CD4-positive, CD25-positive, alpha-beta regulatory T cell (primary cell): ENCODE data around the gene EXOC4. TPM values are rescaled to one million over a fixed set of nuclear protein-coding genes. Genes with fewer than 3 reads are reported as not detected.

Experiments used
- ATAC-seq, 2 donors: fragments of 150-1000 bp; cut with Tn5 transposase; one replicate each; pipeline ENCODE4 v1.10.0; 2021; ENCODE audit warnings: low read depth in 2 of 2, moderate number of reproducible peaks in 2 of 2, moderate library complexity in 1 of 2
- DNase-seq, 3 donors: peaks; one replicate each; pipeline versions ENCODE4 v3.0.0 to v3.0.0-alpha.2; 2012 to 2022; ENCODE audit warnings: mixed read lengths in 1 of 3
- H3K27ac ChIP-seq: one replicate; pipeline ENCODE4 v1.7.0; 2013; ENCODE audit warnings: mild to moderate bottlenecking, low read length; ENCODE audit not compliant: insufficient read depth, poor library complexity, severe bottlenecking
- H3K27me3 ChIP-seq: one replicate; pipeline ENCODE4 v1.7.0; 2013; ENCODE audit warnings: low read length; ENCODE audit not compliant: control insufficient read depth, insufficient read depth
- H3K36me3 ChIP-seq: one replicate; pipeline ENCODE4 v1.7.0; 2013; ENCODE audit warnings: mild to moderate bottlenecking, low read length, moderate library complexity; ENCODE audit not compliant: control insufficient read depth, insufficient read depth
- H3K4me1 ChIP-seq: 2 replicates; pipeline ENCODE4 v1.7.0; 2013; ENCODE audit warnings: mild to moderate bottlenecking, low read length; ENCODE audit not compliant: insufficient read depth, control insufficient read depth, poor library complexity, severe bottlenecking
- H3K4me3 ChIP-seq: one replicate; pipeline ENCODE4 v1.7.0; 2013; ENCODE audit warnings: low read depth, mild to moderate bottlenecking, low read length, moderate library complexity
- H3K9me3 ChIP-seq, 2 experiments: 1 replicate in 1 of 2; 2 replicates in 1 of 2; pipeline ENCODE4 v1.7.0; 2013; ENCODE audit warnings: low read length in 2 of 2, mild to moderate bottlenecking in 1 of 2, moderate library complexity in 1 of 2; ENCODE audit not compliant: control insufficient read depth in 2 of 2
- H3K27ac Mint-ChIP-seq, 3 donors: one replicate each; pipeline ENCODE4 v1.8.0; 2020 to 2022; ENCODE audit warnings: mild to moderate bottlenecking in 3 of 3, mixed read lengths in 3 of 3, moderate library complexity in 2 of 3
- H3K27me3 Mint-ChIP-seq: one replicate; pipeline ENCODE4 v1.8.0; 2022; ENCODE audit warnings: mild to moderate bottlenecking, mixed read lengths
- H3K36me3 Mint-ChIP-seq: one replicate; pipeline ENCODE4 v1.8.0; 2020; ENCODE audit warnings: mixed read lengths
- H3K4me1 Mint-ChIP-seq, 4 donors: one replicate each; pipeline ENCODE4 v1.8.0; 2020 to 2022; ENCODE audit warnings: mixed read lengths in 4 of 4, mild to moderate bottlenecking in 1 of 4
- H3K4me3 Mint-ChIP-seq, 4 donors: one replicate each; pipeline ENCODE4 v1.8.0; 2020 to 2022; ENCODE audit warnings: mild to moderate bottlenecking in 4 of 4, mixed read lengths in 4 of 4, moderate library complexity in 3 of 4
- H3K9me3 Mint-ChIP-seq, 7 donors: one replicate each; pipeline ENCODE4 v1.8.0; 2020 to 2022; ENCODE audit warnings: mixed read lengths in 7 of 7, mild to moderate bottlenecking in 3 of 7, moderate library complexity in 2 of 7
- polyA plus RNA-seq, 4 donors: library from polyadenylated mRNA; unstranded; fragments of 300-500 nt; fragmentation: Illumina TruSeq; gene quantifications; one replicate each; pipeline ENCODE4 v1.2.3, GENCODE V29; 2021
- total RNA-seq: library from RNA; stranded (reverse); gene quantifications from one replicate; pipeline ENCODE4 v1.2.3, GENCODE V29; 2022

Gene EXOC4
- total and polyA plus RNA-seq, 5 donors from 2014 or later = 39.1 to 118 (median 52.2) TPM

- ATAC-seq = no peak
These were observed 176.0 kb downstream of the EXOC4 start for GRCh38 chr7:133428876-133429275.

GRCh38 chr7:133429371-133429770 is 176.5 kb downstream of the EXOC4 start:
- H3K27ac Mint-ChIP-seq = peak overlapping the region in 1 of 3 donors; percentile 62
- Histone ChIP-seq H3K27ac (no peak overlapping the region), H3K9me3 (no peaks in the 10 kb centered on the region), H3K4me1 (peaks cover 16% of the 10 kb centered on the region), H3K27me3 (no peaks in the 10 kb centered on the region), H3K4me3 (no peak overlapping the region), H3K36me3 (peaks cover 3% of the 10 kb centered on the region)
- no peaks in the 10 kb centered on the region for H3K27me3 Mint-ChIP-seq
- DNase-seq (no peak), ATAC-seq (no peak)
- no peak overlapping the region for H3K4me3 Mint-ChIP-seq
- peaks cover 31 to 53% (median 36%) of the 10 kb centered on the region in 4 donors for H3K4me1 Mint-ChIP-seq
- peaks cover 13% of the 10 kb centered on the region for H3K36me3 Mint-ChIP-seq
- peaks cover 0 to 4% (median 0%) of the 10 kb centered on the region in 7 donors for H3K9me3 Mint-ChIP-seq

More at GRCh38 chr7:133428876-133429275, 176.0 kb downstream of the EXOC4 start:
- no peaks in the 10 kb centered on the region for H3K27me3 Mint-ChIP-seq
- H3K27ac ChIP-seq = no peak overlapping the region
- peak overlapping the region in 1 of 3 donors; percentile 90 for H3K27ac Mint-ChIP-seq
- H3K4me3 ChIP-seq = no peak overlapping the region
- no peaks in the 10 kb centered on the region for H3K9me3 ChIP-seq
- H3K4me3 Mint-ChIP-seq = no peak overlapping the region
- H3K9me3 Mint-ChIP-seq = peaks cover 0 to 4% (median 0%) of the 10 kb centered on the region in 7 donors
- H3K36me3 Mint-ChIP-seq = peaks cover 17% of the 10 kb centered on the region
- H3K4me1 Mint-ChIP-seq = peaks cover 26 to 51% (median 34%) of the 10 kb centered on the region in 4 donors
- H3K36me3 ChIP-seq = peaks cover 3% of the 10 kb centered on the region
- H3K27me3 ChIP-seq = no peaks in the 10 kb centered on the region
- DNase-seq = no peak
- H3K4me1 ChIP-seq = peaks cover 13% of the 10 kb centered on the region

- H3K4me1 Mint-ChIP-seq = peaks cover 22 to 39% (median 29%) of the 10 kb centered on the region in 4 donors
- H3K9me3 Mint-ChIP-seq = no peaks in the 10 kb centered on the region
- no peak overlapping the region for H3K4me3 ChIP-seq
- H3K4me3 Mint-ChIP-seq = no peak overlapping the region
- no peaks in the 10 kb centered on the region for H3K9me3 ChIP-seq
- H3K27me3 ChIP-seq = no peaks in the 10 kb centered on the region
- H3K4me1 ChIP-seq = peaks cover 12% of the 10 kb centered on the region
- no peaks in the 10 kb centered on the region for H3K36me3 Mint-ChIP-seq
- H3K27ac Mint-ChIP-seq = no peak overlapping the region
- no peak overlapping the region for H3K27ac ChIP-seq
- ATAC-seq (no peak), DNase-seq (no peak)
- H3K36me3 ChIP-seq = no peaks in the 10 kb centered on the region
- H3K27me3 Mint-ChIP-seq = no peaks in the 10 kb centered on the region
These were observed 178.4 kb downstream of the EXOC4 start for GRCh38 chr7:133431134-133431724.

GRCh38 chr7:133433165-133433812 is 180.4 kb downstream of the EXOC4 start:
- Histone ChIP-seq H3K4me1 (peaks cover 3% of the 10 kb centered on the region), H3K27ac (no peak overlapping the region), H3K9me3 (no peaks in the 10 kb centered on the region), H3K36me3 (no peaks in the 10 kb centered on the region), H3K27me3 (no peaks in the 10 kb centered on the region), H3K4me3 (no peak overlapping the region)
- Mint-ChIP-seq H3K9me3 (no peaks in the 10 kb centered on the region), H3K4me3 (no peak overlapping the region), H3K36me3 (peaks cover 3% of the 10 kb centered on the region), H3K27ac (no peak overlapping the region), H3K4me1 (peaks cover 14 to 22% (median 16%) of the 10 kb centered on the region in 4 donors), H3K27me3 (no peaks in the 10 kb centered on the region)
- no peak for ATAC-seq
- DNase-seq = no peak

- Histone ChIP-seq H3K9me3 (no peaks in the 10 kb centered on the region), H3K27ac (no peak overlapping the region), H3K4me3 (no peak overlapping the region), H3K27me3 (no peaks in the 10 kb centered on the region), H3K36me3 (no peaks in the 10 kb centered on the region), H3K4me1 (peaks cover 3% of the 10 kb centered on the region)
- H3K27ac Mint-ChIP-seq = no peak overlapping the region
- DNase-seq (peak in 2 of 3 donors; percentile 38 to 47), ATAC-seq (no peak)
- no peaks in the 10 kb centered on the region for H3K27me3 Mint-ChIP-seq
- H3K9me3 Mint-ChIP-seq = no peaks in the 10 kb centered on the region
- no peak overlapping the region for H3K4me3 Mint-ChIP-seq
- H3K4me1 Mint-ChIP-seq = peaks cover 14 to 22% (median 17%) of the 10 kb centered on the region in 4 donors
- H3K36me3 Mint-ChIP-seq = peaks cover 3% of the 10 kb centered on the region
These were observed 181.5 kb downstream of the EXOC4 start for GRCh38 chr7:133434246-133434865.

- ATAC-seq (no peak), DNase-seq (no peak)
- Histone ChIP-seq H3K4me3 (no peak overlapping the region), H3K36me3 (no peaks in the 10 kb centered on the region), H3K4me1 (peaks cover 3% of the 10 kb centered on the region), H3K9me3 (no peaks in the 10 kb centered on the region), H3K27ac (no peak overlapping the region), H3K27me3 (no peaks in the 10 kb centered on the region)
- Mint-ChIP-seq H3K27me3 (no peaks in the 10 kb centered on the region), H3K4me1 (peaks cover 14 to 22% (median 18%) of the 10 kb centered on the region in 4 donors), H3K9me3 (no peaks in the 10 kb centered on the region), H3K27ac (peak overlapping the region in 1 of 3 donors; percentile 17), H3K36me3 (peaks cover 7% of the 10 kb centered on the region), H3K4me3 (no peak overlapping the region)
These were observed 183.1 kb downstream of the EXOC4 start for GRCh38 chr7:133436014-133436428.

- Mint-ChIP-seq H3K4me3 (no peak overlapping the region), H3K36me3 (peaks cover 8% of the 10 kb centered on the region), H3K27me3 (no peaks in the 10 kb centered on the region), H3K27ac (no peak overlapping the region), H3K4me1 (peaks cover 16 to 18% (median 17%) of the 10 kb centered on the region in 4 donors), H3K9me3 (no peaks in the 10 kb centered on the region)
- H3K27ac ChIP-seq = no peak overlapping the region
- ATAC-seq (no peak), DNase-seq (no peak)
- H3K27me3 ChIP-seq = no peaks in the 10 kb centered on the region
- H3K4me1 ChIP-seq = peaks cover 3% of the 10 kb centered on the region
- no peaks in the 10 kb centered on the region for H3K9me3 ChIP-seq
- no peak overlapping the region for H3K4me3 ChIP-seq
- no peaks in the 10 kb centered on the region for H3K36me3 ChIP-seq
These were observed 184.7 kb downstream of the EXOC4 start for GRCh38 chr7:133437544-133437943.
